C4-2B (cell line): ENCODE data around the gene TBX10.

Experiments
- H3K27ac ChIP-seq: fragments of 450-650 bp; 2 replicates; pipeline ENCODE4 v1.5.1; 2017
- ZFX ChIP-seq: fragments of 450-650 bp; IDR thresholded peaks from 2 replicates; pipeline ENCODE4 v1.6.1; 2017
- TF ChIP-seq, protein P1 (sequence below): fragments of 450-650 bp; conservative IDR thresholded peaks from 2 replicates; pipeline ENCODE4 v1.5.1; 2017; ENCODE audit warnings: mild to moderate bottlenecking

TBX10 gene

DNA sequence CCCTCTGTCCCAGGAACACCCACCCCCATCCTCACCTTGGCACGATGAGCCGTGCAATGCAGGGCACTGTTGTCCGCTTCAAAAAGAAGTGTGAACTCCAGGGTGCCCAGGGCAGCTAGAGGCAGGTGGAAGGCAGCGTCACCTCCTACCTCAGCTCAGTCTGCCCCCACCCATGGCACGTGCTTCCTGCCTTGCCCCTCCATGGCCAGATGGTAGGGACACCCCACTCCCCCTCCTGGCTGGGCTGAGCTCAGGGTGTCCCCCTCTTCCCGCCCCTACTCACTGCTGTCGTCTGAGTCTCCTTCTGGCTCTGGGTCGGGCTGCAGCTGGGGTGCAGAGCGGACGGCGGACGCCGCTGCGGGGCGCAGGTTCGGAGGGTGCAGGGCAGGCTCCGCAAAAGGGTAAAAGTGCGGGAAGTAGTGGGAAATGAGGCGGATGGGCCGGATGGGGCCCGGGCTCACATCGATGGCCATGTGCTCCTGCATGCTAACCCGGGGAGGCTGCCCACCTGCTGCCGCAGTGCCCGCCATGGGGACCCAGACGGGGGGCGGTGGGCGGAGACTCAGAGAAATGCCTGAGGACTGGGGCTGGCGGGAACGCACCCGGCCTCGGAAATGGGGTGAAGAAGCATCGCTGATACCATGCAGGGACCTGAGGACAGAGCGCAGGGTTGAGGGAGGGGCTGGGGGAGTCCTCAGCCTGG is 23.7 kb downstream of the TBX10 start:
- H3K27ac ChIP-seq = no peak overlapping the region
- no peak for TF ChIP-seq ZFX
- TF ChIP-seq, protein P1, sequence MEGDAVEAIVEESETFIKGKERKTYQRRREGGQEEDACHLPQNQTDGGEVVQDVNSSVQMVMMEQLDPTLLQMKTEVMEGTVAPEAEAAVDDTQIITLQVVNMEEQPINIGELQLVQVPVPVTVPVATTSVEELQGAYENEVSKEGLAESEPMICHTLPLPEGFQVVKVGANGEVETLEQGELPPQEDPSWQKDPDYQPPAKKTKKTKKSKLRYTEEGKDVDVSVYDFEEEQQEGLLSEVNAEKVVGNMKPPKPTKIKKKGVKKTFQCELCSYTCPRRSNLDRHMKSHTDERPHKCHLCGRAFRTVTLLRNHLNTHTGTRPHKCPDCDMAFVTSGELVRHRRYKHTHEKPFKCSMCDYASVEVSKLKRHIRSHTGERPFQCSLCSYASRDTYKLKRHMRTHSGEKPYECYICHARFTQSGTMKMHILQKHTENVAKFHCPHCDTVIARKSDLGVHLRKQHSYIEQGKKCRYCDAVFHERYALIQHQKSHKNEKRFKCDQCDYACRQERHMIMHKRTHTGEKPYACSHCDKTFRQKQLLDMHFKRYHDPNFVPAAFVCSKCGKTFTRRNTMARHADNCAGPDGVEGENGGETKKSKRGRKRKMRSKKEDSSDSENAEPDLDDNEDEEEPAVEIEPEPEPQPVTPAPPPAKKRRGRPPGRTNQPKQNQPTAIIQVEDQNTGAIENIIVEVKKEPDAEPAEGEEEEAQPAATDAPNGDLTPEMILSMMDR = peak; percentile 73

DNA sequence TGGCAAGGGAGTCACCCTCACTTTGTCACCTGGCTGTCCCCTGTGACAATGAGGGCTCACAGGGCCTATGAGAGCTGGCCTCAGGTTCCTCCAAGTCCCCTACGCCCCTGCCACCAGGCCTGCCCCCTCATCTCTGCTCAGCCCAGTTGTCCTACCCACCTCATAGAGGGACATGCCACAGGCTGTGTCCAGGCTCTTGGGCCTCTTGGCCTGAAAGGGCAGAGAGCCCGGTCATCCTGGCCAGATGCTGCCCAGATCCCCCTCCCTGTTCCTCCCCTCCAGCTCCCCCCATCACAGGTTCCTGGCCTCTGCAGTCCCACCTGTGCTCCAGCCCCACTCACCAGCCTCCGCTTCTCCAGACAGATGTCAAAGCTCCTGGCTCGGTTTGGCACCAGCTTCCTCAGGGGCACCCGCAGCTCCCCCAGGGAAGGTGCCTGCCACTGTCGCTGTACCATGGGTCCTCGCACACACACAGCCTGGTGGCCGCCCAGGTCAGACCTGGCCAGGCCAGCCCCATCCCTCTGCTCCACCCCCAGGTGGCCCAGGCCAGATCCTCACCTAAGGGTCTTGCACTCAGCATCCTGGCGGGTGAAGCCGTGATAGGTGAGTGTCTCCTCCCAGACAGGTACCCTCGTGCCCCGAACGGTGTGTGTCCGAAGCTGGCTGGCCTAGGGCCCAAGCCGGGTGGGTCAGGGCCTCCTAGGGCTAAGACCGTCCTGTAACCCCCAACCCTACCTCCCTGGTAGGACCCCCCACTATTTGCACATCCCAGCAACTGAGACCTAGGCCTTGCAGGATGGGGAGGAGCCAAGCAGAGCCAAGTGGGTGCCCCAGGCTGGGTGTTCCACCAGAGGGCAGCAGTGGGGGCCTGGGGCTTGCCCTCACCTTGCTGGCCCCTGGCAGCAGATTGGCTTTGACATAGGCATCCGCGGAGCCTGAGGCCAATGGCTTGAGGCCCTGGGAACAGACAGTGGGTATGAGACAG is 24.5 kb downstream of the TBX10 start:
- no peak overlapping the region for H3K27ac ChIP-seq
- no peak for TF ChIP-seq ZFX
- TF ChIP-seq, protein P1 = peak; percentile 92

DNA sequence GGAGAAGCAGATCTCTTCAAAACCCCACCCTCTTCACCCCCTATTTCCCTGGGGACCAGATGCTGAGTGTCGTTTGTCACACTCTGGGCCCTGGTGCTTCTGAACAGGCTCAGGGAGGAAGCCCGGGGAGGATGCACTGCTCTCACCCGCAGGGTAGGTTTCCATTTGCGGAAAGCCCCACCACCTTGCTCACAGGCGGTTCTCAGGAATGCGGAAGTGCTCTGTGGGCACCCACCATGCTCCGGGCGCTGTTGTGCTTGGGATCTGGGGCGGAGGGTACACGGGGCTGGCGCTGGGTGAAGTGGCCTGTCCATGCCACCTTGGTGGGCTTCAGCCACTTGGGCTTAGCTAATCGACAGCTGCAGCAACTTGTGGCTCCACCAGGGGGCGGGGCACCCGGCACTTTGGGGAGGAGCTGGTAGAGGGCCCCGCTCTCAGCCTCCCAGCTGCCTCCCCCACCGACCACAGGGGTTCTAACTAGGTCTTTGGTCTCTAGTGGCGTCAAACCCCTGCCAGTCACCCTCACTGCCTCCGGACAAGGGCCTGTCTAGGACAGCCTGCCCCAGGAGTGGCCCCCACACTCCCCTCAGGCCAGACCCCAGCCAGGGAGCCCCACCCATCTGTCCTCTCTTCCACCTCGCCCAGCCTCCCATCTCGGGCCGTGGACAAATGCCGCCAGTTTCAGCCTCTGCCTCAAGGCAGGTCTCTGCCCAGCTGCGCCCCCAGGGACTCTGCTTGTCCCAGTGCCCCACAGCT is 25.4 kb downstream of the TBX10 start:
- TF ChIP-seq ZFX = no peak
- TF ChIP-seq, protein P1 = peak; percentile 85
- no peak overlapping the region for H3K27ac ChIP-seq

DNA sequence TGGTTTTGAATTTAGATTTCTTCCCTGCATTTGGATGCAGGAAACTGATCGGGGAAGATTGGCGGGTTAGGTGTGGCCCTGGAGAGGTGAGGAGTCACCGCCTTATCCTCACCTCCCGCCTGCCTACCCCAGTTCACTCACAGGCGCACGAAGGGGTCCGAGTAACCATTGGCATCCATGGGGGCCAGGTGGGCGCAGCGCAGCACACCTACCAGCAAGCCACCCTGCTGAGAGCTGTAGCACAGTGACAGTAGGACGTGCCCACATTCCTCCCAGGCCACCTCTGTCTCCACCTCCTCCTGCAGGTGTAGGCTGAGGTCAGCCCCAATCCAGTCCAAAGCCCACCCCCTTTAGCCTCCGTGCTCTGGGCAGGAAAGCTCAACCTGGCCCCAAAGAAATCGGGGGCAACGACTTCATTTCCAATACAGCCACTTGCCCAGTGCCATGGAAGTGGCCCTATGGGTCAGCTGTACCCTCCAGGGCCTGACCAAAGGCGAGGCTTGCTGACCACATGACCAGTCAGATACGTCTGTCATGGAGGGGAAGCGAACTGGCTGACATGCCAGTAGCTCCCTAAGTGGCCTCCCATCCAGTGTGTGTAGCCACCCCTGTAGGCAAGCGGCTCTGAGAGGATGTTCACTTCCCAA is 26.1 kb downstream of the TBX10 start:
- TF ChIP-seq ZFX = no peak
- TF ChIP-seq, protein P1 = no peak
- no peak overlapping the region for H3K27ac ChIP-seq

DNA sequence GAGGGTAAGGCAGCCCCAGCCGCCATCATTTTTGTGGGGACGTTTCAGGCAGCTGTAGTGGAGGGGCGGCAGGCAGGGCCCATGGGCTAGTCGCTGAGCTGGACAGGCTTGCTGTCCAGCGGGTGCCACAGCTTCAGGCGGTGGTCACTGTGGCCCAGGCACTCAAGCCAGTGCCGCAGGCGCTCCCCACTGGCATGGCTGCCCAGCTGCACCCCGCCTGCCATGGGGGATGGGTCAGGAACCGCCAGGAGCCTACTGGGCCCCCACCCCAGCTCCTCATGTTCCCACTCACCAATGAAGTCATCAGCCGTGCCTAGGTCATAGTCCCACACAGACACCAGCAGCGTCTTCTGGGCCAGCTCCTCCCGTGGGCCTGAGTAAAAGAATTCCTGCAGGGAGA is 26.8 kb downstream of the TBX10 start:
- no peak overlapping the region for H3K27ac ChIP-seq
- TF ChIP-seq, protein P1 = no peak
- TF ChIP-seq ZFX = no peak

DNA sequence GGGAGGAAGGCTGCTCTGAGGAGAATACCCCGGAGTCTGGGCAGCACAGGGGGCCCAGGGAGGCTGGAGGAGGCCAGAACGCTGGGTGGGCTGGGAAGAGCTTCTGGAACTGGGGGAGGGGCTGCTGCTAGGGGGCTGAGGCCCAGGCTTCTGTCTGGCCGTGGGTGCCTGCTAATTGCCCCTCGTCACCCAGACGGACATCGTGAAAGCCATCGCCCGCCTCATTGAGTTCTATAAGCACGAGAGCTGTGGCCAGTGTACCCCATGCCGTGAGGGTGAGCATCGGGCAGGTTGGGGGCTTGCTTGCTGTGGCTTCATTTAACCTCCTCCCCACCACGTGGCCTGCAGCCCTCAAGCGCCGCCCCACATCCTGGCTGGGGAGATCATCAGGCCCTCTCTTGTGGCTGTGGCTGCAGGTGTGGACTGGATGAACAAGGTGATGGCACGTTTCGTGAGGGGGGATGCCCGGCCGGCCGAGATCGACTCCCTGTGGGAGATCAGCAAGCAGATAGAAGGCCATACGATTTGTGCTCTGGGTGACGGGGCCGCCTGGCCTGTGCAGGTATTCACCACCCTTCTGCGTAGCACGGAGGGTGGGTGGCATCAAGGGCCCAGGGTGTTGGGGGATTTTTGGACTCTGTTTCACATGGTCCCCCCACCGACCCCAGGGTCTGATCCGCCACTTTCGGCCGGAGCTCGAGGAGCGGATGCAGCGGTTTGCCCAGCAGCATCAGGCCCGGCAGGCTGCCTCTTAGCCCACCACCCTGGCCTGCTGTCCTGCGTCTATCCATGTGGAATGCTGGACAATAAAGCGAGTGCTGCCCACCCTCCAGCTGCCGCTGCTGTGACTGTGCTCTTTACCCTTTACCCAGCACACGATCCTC is 27.6 kb downstream of the TBX10 start:
- TF ChIP-seq, protein P1 = no peak
- TF ChIP-seq ZFX = no peak
- H3K27ac ChIP-seq = no peak overlapping the region
